Measurements from ENCODE around the gene TASP1. TPM values are rescaled to one million over a fixed set of nuclear protein-coding genes. Genes with fewer than 3 reads are reported as not detected.
"Not testable (repeated sequence)": the region's sequence is repeated elsewhere in the genome, so short reads cannot be mapped to it uniquely, and the experiment has no call there.

The TASP1 gene
- total and polyA plus RNA-seq, 5 donors, result 2.7 to 9.7 (median 8.1) TPM

GRCh38 chr20:13648291-13649228 is 9.8 kb upstream of the TASP1 start:
- intact Hi-C loops (cut with DNase I), result no loop called here
- Histone ChIP-seq H3K27me3 (ENCODE audit: control insufficient read depth, insufficient read depth) (no peaks in the 10 kb centered on the region), H3K4me3 (ENCODE audit: low read length) (no peak overlapping the region), H3K27ac (ENCODE audit: low read length) (no peak overlapping the region), H3K4me1 (ENCODE audit: control insufficient read depth, insufficient read depth, low read length) (no peaks in the 10 kb centered on the region), H3K9me3 (ENCODE audit: control insufficient read depth, low read length) (no peaks in the 10 kb centered on the region)
- ATAC-seq (peak; percentile 45 to 80), DNase-seq (peak; percentile 28 to 81 (median 69))
- 56% methylated on average over 10 of the region's 10 CpGs for WGBS

GRCh38 chr20:13644010-13644409 is 5.3 kb upstream of the TASP1 start:
- ATAC-seq (no peak), DNase-seq (no peak)
- Histone ChIP-seq H3K4me1 (ENCODE audit: control insufficient read depth, insufficient read depth, low read length) (no peaks in the 10 kb centered on the region), H3K27me3 (ENCODE audit: control insufficient read depth, insufficient read depth) (no peaks in the 10 kb centered on the region), H3K27ac (ENCODE audit: low read length) (no peak overlapping the region), H3K4me3 (ENCODE audit: low read length) (no peak overlapping the region), H3K9me3 (ENCODE audit: control insufficient read depth, low read length) (no peaks in the 10 kb centered on the region)
- 69% methylated on average over 4 of the region's 4 CpGs for WGBS
- intact Hi-C loops (cut with DNase I), result no loop called here

GRCh38 chr20:13639150-13639497 is 392 bp upstream of the TASP1 start:
- no peaks in the 10 kb centered on the region for H3K4me1 ChIP-seq (ENCODE audit: control insufficient read depth, insufficient read depth, low read length)
- no peaks in the 10 kb centered on the region for H3K27me3 ChIP-seq (ENCODE audit: control insufficient read depth, insufficient read depth)
- H3K27ac ChIP-seq (ENCODE audit: low read length), result no peak overlapping the region
- no peak for DNase-seq
- WGBS, result 6% methylated on average over 9 of the region's 9 CpGs
- peak overlapping the region; percentile 52 for H3K4me3 ChIP-seq (ENCODE audit: low read length)
- intact Hi-C loops (cut with DNase I), result no loop called here
- peak; percentile 13 to 20 for ATAC-seq
- no peaks in the 10 kb centered on the region for H3K9me3 ChIP-seq (ENCODE audit: control insufficient read depth, low read length)

GRCh38 chr20:13638162-13638495 is 603 bp downstream of the TASP1 start:
- intact Hi-C loops (cut with DNase I), result no loop called here
- H3K27ac ChIP-seq (ENCODE audit: low read length), result peak overlapping the region; percentile 22
- no peaks in the 10 kb centered on the region for H3K4me1 ChIP-seq (ENCODE audit: control insufficient read depth, insufficient read depth, low read length)
- DNase-seq (no peak), ATAC-seq (no peak)
- no peaks in the 10 kb centered on the region for H3K9me3 ChIP-seq (ENCODE audit: control insufficient read depth, low read length)
- peak overlapping the region; percentile 52 for H3K4me3 ChIP-seq (ENCODE audit: low read length)
- WGBS, result under 1% methylated on average over 7 of the region's 7 CpGs
- H3K27me3 ChIP-seq (ENCODE audit: control insufficient read depth, insufficient read depth), result no peaks in the 10 kb centered on the region

- Histone ChIP-seq H3K4me1 (ENCODE audit: control insufficient read depth, insufficient read depth, low read length) (no peaks in the 10 kb centered on the region), H3K9me3 (ENCODE audit: control insufficient read depth, low read length) (no peaks in the 10 kb centered on the region), H3K4me3 (ENCODE audit: low read length) (no peak overlapping the region), H3K27ac (ENCODE audit: low read length) (no peak overlapping the region), H3K27me3 (ENCODE audit: control insufficient read depth, insufficient read depth) (no peaks in the 10 kb centered on the region)
- 89% methylated on average over 1 of the region's 1 CpG for WGBS
- intact Hi-C loops (cut with DNase I), result no loop called here
- ATAC-seq (no peak), DNase-seq (no peak)
These were observed 6.3 kb downstream of the TASP1 start for GRCh38 chr20:13632431-13632830.

GRCh38 chr20:13627525-13627924 is 11.2 kb downstream of the TASP1 start:
- H3K27ac ChIP-seq (ENCODE audit: low read length); H3K4me3 ChIP-seq (ENCODE audit: low read length); H3K27me3 ChIP-seq (ENCODE audit: control insufficient read depth, insufficient read depth); ATAC-seq; DNase-seq; H3K4me1 ChIP-seq (ENCODE audit: control insufficient read depth, insufficient read depth, low read length); intact Hi-C loops (cut with DNase I); H3K9me3 ChIP-seq (ENCODE audit: control insufficient read depth, low read length): not testable (repeated sequence)
- 89% methylated on average over 3 of the region's 3 CpGs for WGBS

- intact Hi-C loops (cut with DNase I), result no loop called here
- DNase-seq (no peak), ATAC-seq (no peak)
- Histone ChIP-seq H3K4me1 (ENCODE audit: control insufficient read depth, insufficient read depth, low read length) (peaks cover 2% of the 10 kb centered on the region), H3K9me3 (ENCODE audit: control insufficient read depth, low read length) (no peaks in the 10 kb centered on the region), H3K27ac (ENCODE audit: low read length) (no peak overlapping the region), H3K4me3 (ENCODE audit: low read length) (no peak overlapping the region), H3K27me3 (ENCODE audit: control insufficient read depth, insufficient read depth) (no peaks in the 10 kb centered on the region)
- WGBS, result 75% methylated on average over 1 of the region's 1 CpG
These were observed 12.0 kb downstream of the TASP1 start for GRCh38 chr20:13626724-13627123.

GRCh38 chr20:13625304-13625979 is 13.3 kb downstream of the TASP1 start:
- peaks cover 2% of the 10 kb centered on the region for H3K4me1 ChIP-seq (ENCODE audit: control insufficient read depth, insufficient read depth, low read length)
- no peak overlapping the region for H3K4me3 ChIP-seq (ENCODE audit: low read length)
- ATAC-seq (peak in 1 of 2 donors; percentile 16), DNase-seq (no peak)
- H3K9me3 ChIP-seq (ENCODE audit: control insufficient read depth, low read length), result no peaks in the 10 kb centered on the region
- H3K27me3 ChIP-seq (ENCODE audit: control insufficient read depth, insufficient read depth), result no peaks in the 10 kb centered on the region
- H3K27ac ChIP-seq (ENCODE audit: low read length), result peak overlapping the region; percentile 62
- WGBS, result 44% methylated on average over 6 of the region's 6 CpGs
- intact Hi-C loops (cut with DNase I), result no loop called here

GRCh38 chr20:13619415-13619814 is 19.3 kb downstream of the TASP1 start:
- H3K4me1 ChIP-seq (ENCODE audit: control insufficient read depth, insufficient read depth, low read length); H3K27ac ChIP-seq (ENCODE audit: low read length); H3K4me3 ChIP-seq (ENCODE audit: low read length); intact Hi-C loops (cut with DNase I); DNase-seq; H3K27me3 ChIP-seq (ENCODE audit: control insufficient read depth, insufficient read depth); H3K9me3 ChIP-seq (ENCODE audit: control insufficient read depth, low read length); ATAC-seq: not testable (repeated sequence)
- 74% methylated on average over 1 of the region's 1 CpG for WGBS

GRCh38 chr20:13618456-13618855 is 20.3 kb downstream of the TASP1 start:
- H3K4me1 ChIP-seq (ENCODE audit: control insufficient read depth, insufficient read depth, low read length); H3K27me3 ChIP-seq (ENCODE audit: control insufficient read depth, insufficient read depth); DNase-seq; H3K9me3 ChIP-seq (ENCODE audit: control insufficient read depth, low read length); H3K4me3 ChIP-seq (ENCODE audit: low read length); ATAC-seq; H3K27ac ChIP-seq (ENCODE audit: low read length); intact Hi-C loops (cut with DNase I): not testable (repeated sequence)
- 60% methylated on average over 1 of the region's 1 CpG for WGBS

GRCh38 chr20:13617585-13617984 is 21.1 kb downstream of the TASP1 start:
- H3K4me3 ChIP-seq (ENCODE audit: low read length); H3K4me1 ChIP-seq (ENCODE audit: control insufficient read depth, insufficient read depth, low read length); ATAC-seq; DNase-seq; H3K27me3 ChIP-seq (ENCODE audit: control insufficient read depth, insufficient read depth); H3K9me3 ChIP-seq (ENCODE audit: control insufficient read depth, low read length); intact Hi-C loops (cut with DNase I); H3K27ac ChIP-seq (ENCODE audit: low read length): not testable (repeated sequence)
- 85% methylated on average over 2 of the region's 2 CpGs for WGBS
